ENCODE results near the gene SPEF1.

The SPEF1 gene

GRCh38 chr20:3763671-3764601 lies 17.3 kb downstream of the SPEF1 start:
- H3K9ac ChIP-seq, result no peak overlapping the region
- TF ChIP-seq, protein P1, sequence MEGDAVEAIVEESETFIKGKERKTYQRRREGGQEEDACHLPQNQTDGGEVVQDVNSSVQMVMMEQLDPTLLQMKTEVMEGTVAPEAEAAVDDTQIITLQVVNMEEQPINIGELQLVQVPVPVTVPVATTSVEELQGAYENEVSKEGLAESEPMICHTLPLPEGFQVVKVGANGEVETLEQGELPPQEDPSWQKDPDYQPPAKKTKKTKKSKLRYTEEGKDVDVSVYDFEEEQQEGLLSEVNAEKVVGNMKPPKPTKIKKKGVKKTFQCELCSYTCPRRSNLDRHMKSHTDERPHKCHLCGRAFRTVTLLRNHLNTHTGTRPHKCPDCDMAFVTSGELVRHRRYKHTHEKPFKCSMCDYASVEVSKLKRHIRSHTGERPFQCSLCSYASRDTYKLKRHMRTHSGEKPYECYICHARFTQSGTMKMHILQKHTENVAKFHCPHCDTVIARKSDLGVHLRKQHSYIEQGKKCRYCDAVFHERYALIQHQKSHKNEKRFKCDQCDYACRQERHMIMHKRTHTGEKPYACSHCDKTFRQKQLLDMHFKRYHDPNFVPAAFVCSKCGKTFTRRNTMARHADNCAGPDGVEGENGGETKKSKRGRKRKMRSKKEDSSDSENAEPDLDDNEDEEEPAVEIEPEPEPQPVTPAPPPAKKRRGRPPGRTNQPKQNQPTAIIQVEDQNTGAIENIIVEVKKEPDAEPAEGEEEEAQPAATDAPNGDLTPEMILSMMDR (IDR thresholded peaks at IDR 0.05), result no peak
- no peak overlapping the region for H3K4me2 ChIP-seq (ENCODE audit: low read length)
- H3K27me3 ChIP-seq (ENCODE audit: control insufficient read depth, insufficient read depth, low read length), result no peaks in the 10 kb centered on the region
- no peaks in the 10 kb centered on the region for H3K79me2 ChIP-seq
- no peak overlapping the region for H3K4me3 ChIP-seq (ENCODE audit: low read depth, low read length)
- H3K36me3 ChIP-seq (ENCODE audit: control insufficient read depth, insufficient read depth, low read length), result no peaks in the 10 kb centered on the region
- no peaks in the 10 kb centered on the region for H3K9me3 ChIP-seq (ENCODE audit: control insufficient read depth, low read length)
- H3K27ac ChIP-seq, result no peak overlapping the region
- no peak overlapping the region for H2AFZ ChIP-seq
- no peaks in the 10 kb centered on the region for H3K4me1 ChIP-seq

DNA sequence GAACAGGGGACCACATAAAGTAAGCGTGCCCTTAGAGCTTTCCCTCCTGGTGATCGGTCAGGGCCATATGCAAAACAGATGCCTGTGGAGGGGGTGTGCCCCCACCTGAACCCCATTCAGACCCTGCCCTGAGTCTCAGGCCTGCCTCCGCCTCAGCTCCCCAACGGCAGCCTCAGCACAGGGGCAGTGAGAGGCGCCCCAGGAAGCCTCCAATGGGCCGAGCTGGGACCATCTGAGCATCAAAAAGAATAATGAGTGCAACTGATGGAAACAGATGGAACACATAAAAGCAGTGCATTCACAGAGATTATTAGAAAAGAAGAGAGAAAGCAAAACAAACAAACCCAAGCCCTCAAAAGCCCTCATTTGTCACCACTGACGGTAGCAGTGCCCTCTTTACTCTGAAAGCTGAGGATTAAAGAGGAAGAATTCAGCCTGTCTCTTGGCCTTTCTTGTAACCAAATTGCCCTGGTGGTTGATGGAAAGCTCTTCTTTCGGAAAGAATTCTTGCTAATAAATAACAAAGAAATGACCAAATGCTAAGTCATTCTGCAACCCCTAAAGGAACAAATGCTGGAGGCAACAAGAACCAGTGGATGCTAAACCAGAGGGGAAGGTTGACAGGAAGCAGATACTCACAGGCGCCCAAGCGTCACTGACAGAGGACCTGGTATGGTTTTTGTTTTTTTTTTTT lies 20.4 kb downstream of the SPEF1 start:
- no peak overlapping the region for H3K9ac ChIP-seq
- no peak overlapping the region for H2AFZ ChIP-seq
- no peak overlapping the region for H3K27ac ChIP-seq
- no peaks in the 10 kb centered on the region for H3K4me1 ChIP-seq
- no peaks in the 10 kb centered on the region for H3K36me3 ChIP-seq (ENCODE audit: control insufficient read depth, insufficient read depth, low read length)
- no peaks in the 10 kb centered on the region for H3K79me2 ChIP-seq
- H3K4me3 ChIP-seq (ENCODE audit: low read depth, low read length), result no peak overlapping the region
- H3K4me2 ChIP-seq (ENCODE audit: low read length), result no peak overlapping the region
- no peaks in the 10 kb centered on the region for H3K9me3 ChIP-seq (ENCODE audit: control insufficient read depth, low read length)
- TF ChIP-seq, protein P1 (IDR thresholded peaks at IDR 0.05), result no peak
- H3K27me3 ChIP-seq (ENCODE audit: control insufficient read depth, insufficient read depth, low read length), result no peaks in the 10 kb centered on the region

- Histone ChIP-seq H3K9me3 (ENCODE audit: control insufficient read depth, low read length) (no peaks in the 10 kb centered on the region), H3K4me2 (ENCODE audit: low read length) (no peak overlapping the region), H3K27me3 (ENCODE audit: control insufficient read depth, insufficient read depth, low read length) (no peaks in the 10 kb centered on the region), H3K27ac (no peak overlapping the region), H3K4me1 (no peaks in the 10 kb centered on the region), H3K79me2 (no peaks in the 10 kb centered on the region), H3K36me3 (ENCODE audit: control insufficient read depth, insufficient read depth, low read length) (no peaks in the 10 kb centered on the region), H3K4me3 (ENCODE audit: low read depth, low read length) (no peak overlapping the region), H2AFZ (no peak overlapping the region), H3K9ac (no peak overlapping the region)
- TF ChIP-seq, protein P1 (IDR thresholded peaks at IDR 0.05), result no peak
These were observed 21.4 kb downstream of the SPEF1 start for GRCh38 chr20:3759884-3760283.

DNA sequence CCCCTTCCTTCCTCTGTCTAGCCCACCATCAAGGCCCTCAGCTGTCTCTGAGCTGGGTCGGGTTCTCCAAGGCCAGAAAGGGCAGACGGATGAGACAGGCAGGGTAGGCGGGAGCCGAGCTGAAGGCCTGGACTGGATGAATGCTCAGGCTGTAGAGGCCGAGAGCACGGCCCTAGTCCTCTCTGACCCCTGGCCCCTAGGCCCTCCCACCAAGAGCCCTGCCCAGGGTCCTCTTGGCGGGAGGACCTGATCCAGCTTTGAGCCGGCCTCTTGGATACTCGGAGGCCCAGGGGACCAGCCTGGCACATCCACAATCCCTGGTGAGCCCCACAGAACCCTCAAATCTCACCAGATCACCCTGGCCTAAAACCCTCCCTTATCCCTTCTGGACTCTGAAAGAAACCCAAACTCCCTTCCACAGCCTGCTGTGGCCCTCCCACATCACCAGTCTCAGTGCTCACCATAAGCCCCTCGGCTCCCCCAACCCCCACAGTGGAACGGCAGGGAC lies 21.9 kb downstream of the SPEF1 start:
- H3K27ac ChIP-seq, result no peak overlapping the region
- no peaks in the 10 kb centered on the region for H3K27me3 ChIP-seq (ENCODE audit: control insufficient read depth, insufficient read depth, low read length)
- H3K79me2 ChIP-seq, result no peaks in the 10 kb centered on the region
- no peaks in the 10 kb centered on the region for H3K9me3 ChIP-seq (ENCODE audit: control insufficient read depth, low read length)
- H3K9ac ChIP-seq, result no peak overlapping the region
- no peaks in the 10 kb centered on the region for H3K4me1 ChIP-seq
- no peaks in the 10 kb centered on the region for H3K36me3 ChIP-seq (ENCODE audit: control insufficient read depth, insufficient read depth, low read length)
- TF ChIP-seq, protein P1 (IDR thresholded peaks at IDR 0.05), result no peak
- H2AFZ ChIP-seq, result no peak overlapping the region
- H3K4me3 ChIP-seq (ENCODE audit: low read depth, low read length), result no peak overlapping the region
- no peak overlapping the region for H3K4me2 ChIP-seq (ENCODE audit: low read length)

Measured in parathyroid adenoma (tissue), 2 donors.